ENCODE data around the gene GSE1. TPM values are rescaled to one million over a fixed set of nuclear protein-coding genes. Genes with fewer than 3 reads are reported as not detected.

Gene GSE1
- total and polyA plus RNA-seq, 9 of the 15 experiments (the other 6 are each of a cell fraction or from before 2014, with no cell fraction given), result 12.2 to 244 (median 57.9) TPM

DNA sequence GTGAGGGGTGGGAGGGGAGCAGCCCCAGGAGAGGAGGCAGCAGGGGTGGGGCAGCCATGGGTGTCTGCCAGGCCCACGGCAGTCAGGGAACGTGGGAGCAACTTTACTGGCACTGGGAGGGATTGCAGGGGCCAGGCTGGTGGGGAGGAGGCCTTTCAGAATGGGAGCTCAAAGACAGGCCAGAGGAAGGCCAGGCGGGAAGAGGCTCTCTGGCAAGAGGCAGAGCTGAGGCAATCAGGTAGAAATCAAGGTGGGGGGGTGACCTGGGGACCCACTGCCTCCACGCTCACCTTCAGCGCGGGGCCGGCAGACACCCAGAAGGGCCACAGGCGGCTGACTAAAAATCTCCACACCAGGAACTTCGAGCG is 11.9 kb upstream of the GSE1 start (continued):
- TF ChIP-seq CHD7 (IDR thresholded peaks at IDR 0.05; ENCODE audit: low read depth, low read length) (no peak), ZNF311 (CRISPR knock-in tag; IDR thresholded peaks at IDR 0.05) (no peak), HDAC6 (IDR thresholded peaks at IDR 0.05; ENCODE audit: low read depth, low read length) (no peak), JUNB (CRISPR knock-in tag; conservative IDR thresholded peaks at IDR 0.05) (no peak), RBM17 (IDR thresholded peaks at IDR 0.05; ENCODE audit: borderline replicate concordance, low read depth, low read length) (no peak), ZNF384 (IDR thresholded peaks at IDR 0.05; ENCODE audit: low read depth, low read length) (no peak), CTBP1 (IDR thresholded peaks at IDR 0.05; ENCODE audit: borderline replicate concordance) (peak; percentile 3; the same call in 1 of the 2 replicates), ATF4 (CRISPR knock-in tag; IDR thresholded peaks at IDR 0.05) (0 out of 2 replicates have a peak, but pooled peaks have one; percentile 55), TOE1 (IDR thresholded peaks at IDR 0.05; ENCODE audit: borderline replicate concordance) (no peak), TOE1 (CRISPR knock-in tag; IDR thresholded peaks at IDR 0.05; ENCODE audit: borderline replicate concordance, low read depth) (no peak), ZNF586 (CRISPR knock-in tag; conservative IDR thresholded peaks at IDR 0.05) (no peak), JUND (IDR thresholded peaks at IDR 0.05; ENCODE audit: borderline replicate concordance, low read depth, low read length) (0 out of 2 replicates have a peak, but pooled peaks have one; percentile 33), JUND (tag; IDR thresholded peaks at IDR 0.05; ENCODE audit: borderline replicate concordance, low read depth, low read length) (no peak)
- TF ChIP-seq, protein P1, sequence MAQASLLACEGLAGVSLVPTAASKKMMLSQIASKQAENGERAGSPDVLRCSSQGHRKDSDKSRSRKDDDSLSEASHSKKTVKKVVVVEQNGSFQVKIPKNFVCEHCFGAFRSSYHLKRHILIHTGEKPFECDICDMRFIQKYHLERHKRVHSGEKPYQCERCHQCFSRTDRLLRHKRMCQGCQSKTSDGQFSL (CRISPR knock-in tag; IDR thresholded peaks at IDR 0.05), result peak; percentile 54; the same call in 1 of the 2 replicates
- TF ChIP-seq, protein P1 (tag; IDR thresholded peaks at IDR 0.05), result peak in 1 of 2 experiments; percentile 53; a peak in 2 of 4 replicates
